Measurements from ENCODE around the gene HBP1. TPM values are rescaled to one million over a fixed set of nuclear protein-coding genes. Genes with fewer than 3 reads are reported as not detected.

Gene HBP1
- total RNA-seq, 1 experiment from 2014 or later: 31.0 TPM

DNA sequence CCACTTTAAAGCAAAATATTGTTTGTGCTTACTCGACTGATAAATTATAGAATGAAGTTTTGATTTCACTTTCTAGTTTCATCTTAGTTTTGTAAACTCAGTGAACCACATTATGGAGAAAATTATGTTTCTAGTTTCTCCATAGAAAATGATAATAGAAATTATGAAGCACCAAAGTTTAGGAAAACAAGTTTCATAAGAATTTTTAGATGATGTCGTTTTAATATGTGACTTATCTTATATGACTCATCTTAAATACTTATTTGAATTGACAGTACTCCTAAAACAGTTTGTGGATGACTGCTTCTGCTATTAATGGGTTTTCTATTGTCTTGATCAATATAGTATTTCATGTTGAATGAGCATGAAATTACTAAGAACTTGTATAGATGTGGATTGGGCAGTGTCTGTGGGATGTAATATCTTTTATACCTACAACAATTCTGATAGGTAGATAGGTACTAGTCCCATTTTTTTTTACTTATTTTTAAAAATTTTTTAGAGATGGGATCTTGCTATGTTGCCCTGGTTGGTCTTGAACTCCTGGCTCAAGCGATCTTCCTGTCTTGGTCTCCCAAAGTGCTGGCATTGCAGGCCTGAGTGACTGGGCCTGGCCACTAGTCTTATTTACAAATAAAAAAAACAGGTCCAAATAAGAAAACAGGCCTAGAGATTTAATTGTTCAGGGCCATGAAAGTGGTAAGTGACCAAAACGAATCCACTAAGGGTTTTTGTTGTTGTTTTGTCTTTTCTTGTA is 3.7 kb downstream of the HBP1 start:
- TF ChIP-seq ZNF423 (CRISPR knock-in tag; IDR thresholded peaks at IDR 0.05): no peak
- TF ChIP-seq GTF2I (CRISPR knock-in tag; conservative IDR thresholded peaks at IDR 0.05): peak; percentile 77; the same call in 1 of the 2 replicates
- TF ChIP-seq ZNF121 (CRISPR knock-in tag; IDR thresholded peaks at IDR 0.05): peak; percentile 83; the same call in 1 of the 2 replicates
- no peak for DNase-seq (ENCODE audit: low spot score)
- ATAC-seq: no peak
- Mint-ChIP-seq H3K36me3 (peaks cover 2% of the 10 kb centered on the region; the same call in 1 of the 2 replicates), H3K4me3 (no peak overlapping the region), H3K27ac (peak overlapping the region; percentile 90; the same call in 1 of the 2 replicates), H3K9me3 (no peaks in the 10 kb centered on the region), H3K27me3 (ENCODE audit: low read depth) (no peaks in the 10 kb centered on the region), H3K4me1 (peaks cover 37% of the 10 kb centered on the region)
- ChIA-PET POLR2A (no interaction called here), CTCF (interaction anchor here (1.4 kb wide), 1 partner anchor 41 kb away, joined by 4 read pairs; no protein-coding TSS in a partner anchor)

GRCh38 chr7:107173191-107173590 is 4.4 kb downstream of the HBP1 start:
- peak overlapping the region; percentile 90 for H3K27ac Mint-ChIP-seq
- H3K27me3 Mint-ChIP-seq (ENCODE audit: low read depth): no peaks in the 10 kb centered on the region
- DNase-seq (ENCODE audit: low spot score) (no peak), ATAC-seq (no peak)
- H3K4me3 Mint-ChIP-seq: no peak overlapping the region
- CTCF ChIA-PET: interaction anchor here (1.0 to 2.4 kb wide), 4 partner anchors 23 to 226 kb away, joined by 3 to 14 read pairs (median 5); no protein-coding TSS in a partner anchor
- TF ChIP-seq RORB (CRISPR knock-in tag; IDR thresholded peaks at IDR 0.05) (no peak), JUN (CRISPR knock-in tag; IDR thresholded peaks at IDR 0.05) (no peak), GABPB1 (CRISPR knock-in tag; IDR thresholded peaks at IDR 0.05) (no peak), FOXK1 (CRISPR knock-in tag; IDR thresholded peaks at IDR 0.05) (no peak), ETV6 (CRISPR knock-in tag; IDR thresholded peaks at IDR 0.05) (no peak), JAZF1 (CRISPR knock-in tag; IDR thresholded peaks at IDR 0.05) (no peak), ZNF121 (CRISPR knock-in tag; IDR thresholded peaks at IDR 0.05) (no peak), KAT7 (CRISPR knock-in tag; IDR thresholded peaks at IDR 0.05; ENCODE audit: borderline replicate concordance) (no peak), TCF7 (CRISPR knock-in tag; IDR thresholded peaks at IDR 0.05; ENCODE audit: low read depth) (no peak), ZNF263 (CRISPR knock-in tag; IDR thresholded peaks at IDR 0.05; ENCODE audit: low read depth) (no peak), ZBTB21 (CRISPR knock-in tag; IDR thresholded peaks at IDR 0.05; ENCODE audit: borderline replicate concordance) (no peak), ELF4 (CRISPR knock-in tag; IDR thresholded peaks at IDR 0.05; ENCODE audit: low read depth) (no peak), SP1 (CRISPR knock-in tag; conservative IDR thresholded peaks at IDR 0.05) (no peak), IRF2 (CRISPR knock-in tag; IDR thresholded peaks at IDR 0.05; ENCODE audit: borderline replicate concordance, low read depth) (no peak), GRHL2 (CRISPR knock-in tag; IDR thresholded peaks at IDR 0.05; ENCODE audit: insufficient replicate concordance, severe bottlenecking) (no peak), EMX1 (CRISPR knock-in tag; IDR thresholded peaks at IDR 0.05) (no peak)
- TF ChIP-seq, protein P1, sequence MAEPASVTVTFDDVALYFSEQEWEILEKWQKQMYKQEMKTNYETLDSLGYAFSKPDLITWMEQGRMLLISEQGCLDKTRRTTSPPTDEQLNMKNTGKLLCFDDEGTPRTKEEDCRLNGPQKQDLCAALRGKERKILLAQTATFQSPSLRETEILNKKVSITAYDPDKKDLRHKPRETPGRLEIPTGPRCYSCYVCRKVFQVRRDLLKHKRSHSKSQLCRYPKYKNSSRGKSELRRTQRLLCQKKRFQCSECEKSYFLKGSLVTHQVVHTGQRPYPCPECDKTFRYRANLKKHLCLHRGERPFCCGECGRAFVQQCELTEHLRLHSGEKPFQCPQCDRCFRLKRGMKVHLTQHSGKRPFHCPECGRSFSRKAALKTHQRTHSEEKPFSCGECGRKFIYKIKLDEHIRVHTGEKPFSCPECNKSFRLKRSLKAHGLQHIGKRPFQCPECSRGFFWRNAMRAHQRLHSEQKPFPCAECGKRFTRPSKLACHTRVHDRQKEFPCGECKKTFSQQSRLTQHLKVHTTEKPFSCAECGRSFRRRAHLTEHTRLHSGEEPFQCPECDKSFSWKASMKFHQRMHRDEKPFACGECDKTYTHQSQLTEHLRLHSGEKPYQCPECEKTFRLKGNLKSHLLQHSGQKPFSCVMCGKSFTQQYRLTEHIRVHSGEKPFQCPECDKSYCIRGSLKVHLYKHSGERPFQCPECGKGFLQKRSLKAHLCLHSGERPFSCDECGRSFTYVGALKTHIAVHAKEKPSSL (CRISPR knock-in tag; conservative IDR thresholded peaks at IDR 0.05): no peak
- TF ChIP-seq, protein P2, sequence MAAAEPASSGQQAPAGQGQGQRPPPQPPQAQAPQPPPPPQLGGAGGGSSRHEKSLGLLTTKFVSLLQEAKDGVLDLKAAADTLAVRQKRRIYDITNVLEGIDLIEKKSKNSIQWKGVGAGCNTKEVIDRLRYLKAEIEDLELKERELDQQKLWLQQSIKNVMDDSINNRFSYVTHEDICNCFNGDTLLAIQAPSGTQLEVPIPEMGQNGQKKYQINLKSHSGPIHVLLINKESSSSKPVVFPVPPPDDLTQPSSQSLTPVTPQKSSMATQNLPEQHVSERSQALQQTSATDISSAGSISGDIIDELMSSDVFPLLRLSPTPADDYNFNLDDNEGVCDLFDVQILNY (CRISPR knock-in tag; IDR thresholded peaks at IDR 0.05): no peak
- TF ChIP-seq, protein P3, sequence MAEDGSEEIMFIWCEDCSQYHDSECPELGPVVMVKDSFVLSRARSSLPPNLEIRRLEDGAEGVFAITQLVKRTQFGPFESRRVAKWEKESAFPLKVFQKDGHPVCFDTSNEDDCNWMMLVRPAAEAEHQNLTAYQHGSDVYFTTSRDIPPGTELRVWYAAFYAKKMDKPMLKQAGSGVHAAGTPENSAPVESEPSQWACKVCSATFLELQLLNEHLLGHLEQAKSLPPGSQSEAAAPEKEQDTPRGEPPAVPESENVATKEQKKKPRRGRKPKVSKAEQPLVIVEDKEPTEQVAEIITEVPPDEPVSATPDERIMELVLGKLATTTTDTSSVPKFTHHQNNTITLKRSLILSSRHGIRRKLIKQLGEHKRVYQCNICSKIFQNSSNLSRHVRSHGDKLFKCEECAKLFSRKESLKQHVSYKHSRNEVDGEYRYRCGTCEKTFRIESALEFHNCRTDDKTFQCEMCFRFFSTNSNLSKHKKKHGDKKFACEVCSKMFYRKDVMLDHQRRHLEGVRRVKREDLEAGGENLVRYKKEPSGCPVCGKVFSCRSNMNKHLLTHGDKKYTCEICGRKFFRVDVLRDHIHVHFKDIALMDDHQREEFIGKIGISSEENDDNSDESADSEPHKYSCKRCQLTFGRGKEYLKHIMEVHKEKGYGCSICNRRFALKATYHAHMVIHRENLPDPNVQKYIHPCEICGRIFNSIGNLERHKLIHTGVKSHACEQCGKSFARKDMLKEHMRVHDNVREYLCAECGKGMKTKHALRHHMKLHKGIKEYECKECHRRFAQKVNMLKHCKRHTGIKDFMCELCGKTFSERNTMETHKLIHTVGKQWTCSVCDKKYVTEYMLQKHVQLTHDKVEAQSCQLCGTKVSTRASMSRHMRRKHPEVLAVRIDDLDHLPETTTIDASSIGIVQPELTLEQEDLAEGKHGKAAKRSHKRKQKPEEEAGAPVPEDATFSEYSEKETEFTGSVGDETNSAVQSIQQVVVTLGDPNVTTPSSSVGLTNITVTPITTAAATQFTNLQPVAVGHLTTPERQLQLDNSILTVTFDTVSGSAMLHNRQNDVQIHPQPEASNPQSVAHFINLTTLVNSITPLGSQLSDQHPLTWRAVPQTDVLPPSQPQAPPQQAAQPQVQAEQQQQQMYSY (CRISPR knock-in tag; IDR thresholded peaks at IDR 0.05): no peak
- POLR2A ChIA-PET: no interaction called here
- no peaks in the 10 kb centered on the region for H3K9me3 Mint-ChIP-seq
- H3K4me1 Mint-ChIP-seq: peaks cover 36% of the 10 kb centered on the region
- H3K36me3 Mint-ChIP-seq: peaks cover 2% of the 10 kb centered on the region; the same call in 1 of the 2 replicates
